Pancreas (tissue), 10 donors: Measurements from ENCODE around the gene SHB. TPM values are rescaled to one million over a fixed set of nuclear protein-coding genes. Genes with fewer than 3 reads are reported as not detected.
A peak's percentile ranks its signal among the peaks of the same experiment; 100 is the strongest.

ENCODE experiments used
- ATAC-seq, 4 donors: fragments of 200-7000 bp; cut with Tn5 transposase; one replicate each; pipeline versions ENCODE4 v1.8.0 to v1.9.1; 2020; ENCODE audit warnings: mild to moderate bottlenecking in 4 of 4, moderate library complexity in 4 of 4
- DNase-seq, 6 donors: peaks; one replicate each; pipeline ENCODE4 v3.0.0-alpha.2; 2020
- FAIRE-seq: peaks from 2 replicates; lab custom pipeline; 2012; peaks lifted over from hg19 to GRCh38; lab: Jason Lieb, UNC
- H3K27ac ChIP-seq, 4 donors: fragments of 200-600 bp; sonication (generic); 1 replicate in 3 of 4; 2 replicates in 1 of 4; pipeline versions ENCODE4 v1.5.0 to v1.8.0; 2020
- H3K27me3 ChIP-seq, 4 donors: fragments of 200-600 bp; one replicate each; pipeline ENCODE4 v1.8.0; 2021
- H3K36me3 ChIP-seq, 3 donors: fragments of 200-600 bp; sonication (generic) in 1 of 3; one replicate each; pipeline versions ENCODE4 v1.5.0 to v1.8.0; 2020 to 2021
- H3K4me1 ChIP-seq, 3 donors: fragments of 200-600 bp; one replicate each; pipeline ENCODE4 v1.8.0; 2021
- H3K4me3 ChIP-seq, 4 donors: fragments of 200-600 bp; sonication (generic) in 2 of 4; one replicate each; pipeline versions ENCODE4 v1.5.0 to v1.8.0; 2020 to 2021
- H3K9me3 ChIP-seq, 4 donors: fragments of 200-600 bp; one replicate each; pipeline ENCODE4 v1.8.0; 2021
- WGBS, 2 donors: extraction: QIAGEN DNeasy Blood & Tissue Kit; methylation state at CpG; one replicate each; pipeline ENCODE4 v1.1.7; 2013; 5-methylcytosine and 5-hydroxymethylcytosine counted together
- intact Hi-C, 3 donors: fragments of 100-400 bp; cut with DNase I; formaldehyde crosslinking; loops; one replicate each; pipeline versions ENCODE4 v1.11.1 to v1.14.2; 2022
- polyA plus RNA-seq, 2 donors: library from polyadenylated mRNA; stranded (reverse); fragments of 200-250 nt; gene quantifications; one replicate each; pipeline ENCODE4 v1.2.3, GENCODE V29; 2013
- total RNA-seq, 6 donors: library from RNA; stranded (reverse); fragmentation: NEBNext Ultra II Directional in 4 of 6; extraction: Animal tissue kit (Norgen Biotek cat#: 25700) in 4 of 6; gene quantifications; one replicate each; pipeline versions ENCODE4 v1.2.1 to v1.2.4, GENCODE V29; 2021 to 2023
- TF ChIP-seq, protein P1 (sequence below), 4 donors: fragments of 200-600 bp; sonication (generic) in 3 of 4; IDR thresholded peaks; one replicate each; pipeline versions ENCODE4 v1.5.0 to v1.8.0; 2021; ENCODE audit warnings: antibody characterized with exemption in 4 of 4
- donor health status: healthy with polysubstance abuse.
- donor health status: DM: no; HTN: no; CAD: no; lungs with moderate emphysema.
- donor health status: DM: no; HTN: no; CAD: no.
- donor health status: control.
- donor health status: control.
- donor health status: Bipolar disorder and iron deficiency.
- donor health status: DM: yes; HTN: yes; CAD: no.
- donor health status: DM: no; HTN: no; CAD: no.
- donor health status: DM: no; HTN: no; CAD: no.
- donor health status: DM: yes; HTN: yes; CAD: no.

Gene SHB
- total and polyA plus RNA-seq, 8 donors: 11.5 to 24.2 (median 19.2) TPM

DNA sequence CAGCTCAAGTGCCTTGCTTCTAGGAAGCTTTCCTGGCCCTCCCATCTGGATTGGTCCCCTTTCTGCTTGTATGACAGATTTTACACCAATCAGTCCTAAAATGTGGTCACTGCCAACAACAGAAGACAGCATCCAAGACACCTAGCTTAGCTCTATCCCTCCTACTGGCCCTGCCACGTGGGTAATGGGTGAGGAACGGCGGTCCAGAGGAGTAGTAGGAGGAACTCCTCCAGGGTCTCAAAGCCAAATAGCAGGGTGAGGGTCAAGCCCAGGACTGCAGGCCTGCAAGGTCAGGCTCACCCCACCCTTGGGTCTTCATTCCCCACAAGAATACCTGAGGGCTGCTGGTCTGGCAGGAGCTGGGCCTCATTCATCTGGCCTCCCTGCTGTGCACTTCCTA, 108.4 kb downstream of the SHB start:
- TF ChIP-seq, protein P1, sequence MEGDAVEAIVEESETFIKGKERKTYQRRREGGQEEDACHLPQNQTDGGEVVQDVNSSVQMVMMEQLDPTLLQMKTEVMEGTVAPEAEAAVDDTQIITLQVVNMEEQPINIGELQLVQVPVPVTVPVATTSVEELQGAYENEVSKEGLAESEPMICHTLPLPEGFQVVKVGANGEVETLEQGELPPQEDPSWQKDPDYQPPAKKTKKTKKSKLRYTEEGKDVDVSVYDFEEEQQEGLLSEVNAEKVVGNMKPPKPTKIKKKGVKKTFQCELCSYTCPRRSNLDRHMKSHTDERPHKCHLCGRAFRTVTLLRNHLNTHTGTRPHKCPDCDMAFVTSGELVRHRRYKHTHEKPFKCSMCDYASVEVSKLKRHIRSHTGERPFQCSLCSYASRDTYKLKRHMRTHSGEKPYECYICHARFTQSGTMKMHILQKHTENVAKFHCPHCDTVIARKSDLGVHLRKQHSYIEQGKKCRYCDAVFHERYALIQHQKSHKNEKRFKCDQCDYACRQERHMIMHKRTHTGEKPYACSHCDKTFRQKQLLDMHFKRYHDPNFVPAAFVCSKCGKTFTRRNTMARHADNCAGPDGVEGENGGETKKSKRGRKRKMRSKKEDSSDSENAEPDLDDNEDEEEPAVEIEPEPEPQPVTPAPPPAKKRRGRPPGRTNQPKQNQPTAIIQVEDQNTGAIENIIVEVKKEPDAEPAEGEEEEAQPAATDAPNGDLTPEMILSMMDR (IDR thresholded peaks at IDR 0.05): no peak
- no peak overlapping the region for H3K4me3 ChIP-seq
- intact Hi-C loops: loop anchor here in 1 of 3 donors (10.0 kb wide), 1 partner anchor 54 kb away; no protein-coding TSS in a partner anchor
- no peaks in the 10 kb centered on the region for H3K27me3 ChIP-seq
- peaks cover 29 to 42% (median 36%) of the 10 kb centered on the region in 3 donors for H3K4me1 ChIP-seq
- H3K27ac ChIP-seq: no peak overlapping the region
- peaks cover 0 to 2% (median 0%) of the 10 kb centered on the region in 3 donors for H3K36me3 ChIP-seq
- no peaks in the 10 kb centered on the region for H3K9me3 ChIP-seq
- FAIRE-seq (no peak), DNase-seq (no peak), ATAC-seq (no peak)
- 89 to 91% methylated on average over 3 of the region's 3 CpGs for WGBS, 2 donors

DNA sequence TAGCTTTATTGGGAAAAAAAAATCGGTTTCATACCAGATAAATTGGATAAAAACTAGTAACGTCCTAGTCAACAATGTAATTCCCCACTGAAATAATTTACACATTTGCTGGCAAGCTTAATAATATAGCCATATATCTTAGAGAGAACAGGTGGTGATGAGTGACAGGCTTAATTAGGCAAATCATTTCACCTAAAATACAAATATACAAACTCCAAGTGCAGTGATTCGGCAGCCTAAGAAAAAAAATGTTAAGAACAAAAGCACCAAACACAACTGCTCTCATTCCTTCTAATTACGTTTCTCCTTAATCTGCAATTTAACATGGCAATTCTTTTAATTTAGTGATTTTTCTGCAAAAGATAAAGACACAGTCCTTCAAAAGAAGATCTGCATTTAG, 109.1 kb downstream of the SHB start:
- no peak overlapping the region for H3K27ac ChIP-seq

DNA sequence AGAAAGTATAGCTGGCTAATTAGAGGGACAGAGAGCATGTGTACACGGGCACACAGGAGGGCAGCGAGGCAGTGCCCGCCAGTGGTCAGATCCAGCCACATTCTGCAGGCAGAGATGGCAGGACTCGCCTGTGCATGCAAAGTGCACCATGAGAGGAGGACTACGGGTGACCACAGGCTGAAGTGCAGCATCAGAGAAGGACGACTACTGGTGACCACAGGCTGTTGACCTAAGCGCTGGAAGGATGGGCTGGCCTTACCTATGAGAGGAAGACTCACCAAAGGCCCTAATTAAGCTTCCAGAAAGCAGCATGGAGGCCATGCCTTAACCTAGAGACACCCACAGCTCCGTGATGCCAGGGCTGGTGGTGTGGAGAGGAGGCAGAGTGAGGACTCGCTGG, 110.9 kb downstream of the SHB start:
- no peak for ATAC-seq
- intact Hi-C loops: no loop called here

More for the DNA sequence above, 109.1 kb downstream of the SHB start:
- intact Hi-C loops: loop anchor here in 1 of 3 donors (10.0 kb wide), 1 partner anchor 55 kb away; no protein-coding TSS in a partner anchor
- DNase-seq: no peak
- no peak for FAIRE-seq
- Histone ChIP-seq H3K4me1 (peaks cover 23 to 36% (median 29%) of the 10 kb centered on the region in 3 donors), H3K9me3 (no peaks in the 10 kb centered on the region), H3K27me3 (no peaks in the 10 kb centered on the region), H3K36me3 (peaks cover 0 to 9% (median 4%) of the 10 kb centered on the region in 3 donors), H3K4me3 (no peak overlapping the region)
- 52 to 62% methylated on average over 4 of the region's 4 CpGs for WGBS, 2 donors
- TF ChIP-seq, protein P1 (IDR thresholded peaks at IDR 0.05): no peak
- no peak for ATAC-seq

DNA sequence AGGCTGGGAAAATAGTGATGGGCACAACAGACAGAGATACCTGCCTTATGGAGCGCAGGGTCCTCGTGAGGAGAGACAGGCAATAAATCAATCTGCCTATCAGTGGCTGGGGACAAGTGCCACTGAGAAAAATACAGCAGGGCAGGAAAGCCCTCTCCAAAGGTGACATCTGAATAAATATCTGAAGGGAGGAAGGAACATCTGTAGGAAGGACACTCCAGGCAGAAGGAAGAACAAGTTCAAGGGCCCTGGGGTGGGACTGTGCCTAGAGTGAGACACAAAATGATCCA, 111.4 kb downstream of the SHB start:
- 59 to 64% methylated on average over 2 of the region's 2 CpGs for WGBS, 2 donors
- no peak for FAIRE-seq

More for the DNA sequence above, 110.9 kb downstream of the SHB start:
- TF ChIP-seq, protein P1 (IDR thresholded peaks at IDR 0.05): no peak
- no peaks in the 10 kb centered on the region for H3K27me3 ChIP-seq
- 91 to 92% methylated on average over 9 of the region's 9 CpGs for WGBS, 2 donors
- no peak overlapping the region for H3K4me3 ChIP-seq
- H3K36me3 ChIP-seq: peaks cover 0 to 24% (median 8%) of the 10 kb centered on the region in 3 donors
- DNase-seq (peak in 1 of 6 donors; percentile 36), FAIRE-seq (no peak)
- peaks cover 4 to 19% (median 14%) of the 10 kb centered on the region in 3 donors for H3K4me1 ChIP-seq
- H3K27ac ChIP-seq: peak overlapping the region in 2 of 4 donors; percentile 4 to 23
- H3K9me3 ChIP-seq: no peaks in the 10 kb centered on the region

More for the DNA sequence above, 111.4 kb downstream of the SHB start:
- TF ChIP-seq, protein P1 (IDR thresholded peaks at IDR 0.05): no peak
- Histone ChIP-seq H3K4me1 (peaks cover 0 to 13% (median 9%) of the 10 kb centered on the region in 3 donors), H3K4me3 (no peak overlapping the region), H3K36me3 (peaks cover 0 to 24% (median 8%) of the 10 kb centered on the region in 3 donors), H3K9me3 (no peaks in the 10 kb centered on the region), H3K27me3 (no peaks in the 10 kb centered on the region), H3K27ac (peak overlapping the region in 2 of 4 donors; percentile 23 to 26)
- ATAC-seq (no peak), DNase-seq (no peak)
- intact Hi-C loops: no loop called here
